SKM-1 treated with dmso at 0.1 percent for 144 hours (cell line): Measurements from ENCODE around the gene UCN3.
"Not testable (repeated sequence)": the region's sequence is repeated elsewhere in the genome, so short reads cannot be mapped to it uniquely, and the experiment has no call there.

ENCODE experiments used
- DNase-seq: peaks from one replicate; lab custom pipeline; 2025; ENCODE audit not compliant: unreplicated experiment; lab: John Stamatoyannopoulos, UW

The UCN3 gene

GRCh38 chr10:5404208-5405041, 39.7 kb downstream of the UCN3 start, which contains the start of gene TUBAL3:
TSS of gene TUBAL3 (minus strand) at chr10:5404828. CDS start at chr10:5404792, 36 bp downstream.
- DNase-seq = no peak

- no peak for DNase-seq
These were observed 42.2 kb downstream of the UCN3 start for GRCh38 chr10:5406918-5407317.

- DNase-seq = not testable (repeated sequence)
These were observed 46.0 kb downstream of the UCN3 start for GRCh38 chr10:5410787-5411186.

GRCh38 chr10:5411941-5412276, 47.1 kb downstream of the UCN3 start:
- DNase-seq = no peak

GRCh38 chr10:5412277-5412941, 47.6 kb downstream of the UCN3 start, which contains the start of gene NET1:
TSS of gene NET1 (plus strand) at chr10:5412557. CDS start at chr10:5412693, 136 bp downstream.
- DNase-seq = peak; percentile 36

- no peak for DNase-seq
These were observed 48.5 kb downstream of the UCN3 start for GRCh38 chr10:5413012-5413938.

GRCh38 chr10:5416981-5417380, 52.2 kb downstream of the UCN3 start:
- no peak for DNase-seq

GRCh38 chr10:5418584-5418983, 53.8 kb downstream of the UCN3 start:
- no peak for DNase-seq

GRCh38 chr10:5419466-5420094, 54.8 kb downstream of the UCN3 start:
- DNase-seq = no peak

- no peak for DNase-seq
These were observed 59.0 kb downstream of the UCN3 start for GRCh38 chr10:5423771-5424170.
